ENCODE results near the gene SERPINA12. TPM values are rescaled to one million over a fixed set of nuclear protein-coding genes. Genes with fewer than 3 reads are reported as not detected.

Gene SERPINA12
- total and polyA plus RNA-seq, 4 donors = 0.28 TPM; not detected in 3

DNA sequence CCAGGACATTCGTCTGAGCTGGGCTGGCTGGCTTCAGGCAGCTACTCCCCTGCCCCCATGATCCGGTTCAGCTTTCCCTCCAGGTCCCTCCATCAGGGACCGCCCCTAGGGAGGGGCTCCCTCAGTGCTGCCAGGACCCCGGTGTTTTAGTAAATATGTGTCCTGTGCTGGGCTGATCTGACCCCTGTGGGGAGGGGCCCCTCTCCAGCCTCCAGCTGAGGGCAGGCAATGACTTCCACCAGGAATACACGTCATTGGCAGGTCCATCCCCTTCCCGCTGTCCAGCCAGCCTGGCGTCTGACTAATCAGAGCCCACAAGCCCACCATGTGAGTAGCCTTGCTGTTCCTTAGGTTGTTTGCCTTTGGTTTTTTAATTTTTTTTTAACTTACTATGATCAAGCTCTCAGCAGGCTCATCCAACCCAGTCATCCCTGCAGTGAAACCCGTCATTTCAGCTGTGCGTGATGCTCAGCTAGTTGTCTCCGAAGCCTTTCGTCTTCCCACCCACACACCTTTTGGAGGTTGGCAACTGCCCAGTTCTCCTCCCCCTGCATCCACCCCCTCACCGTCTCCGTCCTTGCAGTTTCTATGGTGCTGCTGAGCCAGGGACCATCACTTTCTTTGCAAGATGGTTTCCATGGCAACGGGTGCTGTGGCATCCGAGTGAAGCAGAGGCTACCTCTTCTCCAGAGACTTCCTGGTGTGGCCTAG lies 36.0 kb upstream of the SERPINA12 start:
- Histone ChIP-seq H3K9me3 (ENCODE audit: control insufficient read depth in 4 of 4, low read length in 3 of 4) (peaks cover 0 to 5% (median 2%) of the 10 kb centered on the region in 4 donors), H3K9ac (ENCODE audit: low read depth in 1 of 2, low read length in 2 of 2) (no peak overlapping the region), H3K27me3 (ENCODE audit: control insufficient read depth in 4 of 4, insufficient read depth in 4 of 4, low read length in 3 of 4) (no peaks in the 10 kb centered on the region), H3K4me3 (ENCODE audit: low read depth in 1 of 3, low read length in 3 of 3) (no peak overlapping the region), H3K27ac (ENCODE audit: low read depth in 1 of 2, low read length in 2 of 2) (no peak overlapping the region), H3K36me3 (ENCODE audit: control insufficient read depth in 4 of 4, insufficient read depth in 3 of 4, low read depth in 1 of 4, low read length in 3 of 4) (no peaks in the 10 kb centered on the region), H3K4me1 (ENCODE audit: control insufficient read depth in 4 of 4, insufficient read depth in 4 of 4, low read length in 3 of 4) (peaks cover 6 to 18% (median 16%) of the 10 kb centered on the region in 4 donors)
- peak; percentile 34 for DNase-seq (ENCODE audit: low spot score)
- TF ChIP-seq RXRA (IDR thresholded peaks at IDR 0.05) (no peak), SP1 (IDR thresholded peaks at IDR 0.05) (no peak), HNF4A (conservative IDR thresholded peaks at IDR 0.05) (no peak), YY1 (IDR thresholded peaks at IDR 0.05) (no peak), TAF1 (conservative IDR thresholded peaks at IDR 0.05) (no peak), EGR1 (IDR thresholded peaks at IDR 0.05; ENCODE audit: low read depth in 2 of 2) (no peak)
- TF ChIP-seq, protein P1, sequence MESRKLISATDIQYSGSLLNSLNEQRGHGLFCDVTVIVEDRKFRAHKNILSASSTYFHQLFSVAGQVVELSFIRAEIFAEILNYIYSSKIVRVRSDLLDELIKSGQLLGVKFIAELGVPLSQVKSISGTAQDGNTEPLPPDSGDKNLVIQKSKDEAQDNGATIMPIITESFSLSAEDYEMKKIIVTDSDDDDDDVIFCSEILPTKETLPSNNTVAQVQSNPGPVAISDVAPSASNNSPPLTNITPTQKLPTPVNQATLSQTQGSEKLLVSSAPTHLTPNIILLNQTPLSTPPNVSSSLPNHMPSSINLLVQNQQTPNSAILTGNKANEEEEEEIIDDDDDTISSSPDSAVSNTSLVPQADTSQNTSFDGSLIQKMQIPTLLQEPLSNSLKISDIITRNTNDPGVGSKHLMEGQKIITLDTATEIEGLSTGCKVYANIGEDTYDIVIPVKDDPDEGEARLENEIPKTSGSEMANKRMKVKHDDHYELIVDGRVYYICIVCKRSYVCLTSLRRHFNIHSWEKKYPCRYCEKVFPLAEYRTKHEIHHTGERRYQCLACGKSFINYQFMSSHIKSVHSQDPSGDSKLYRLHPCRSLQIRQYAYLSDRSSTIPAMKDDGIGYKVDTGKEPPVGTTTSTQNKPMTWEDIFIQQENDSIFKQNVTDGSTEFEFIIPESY (IDR thresholded peaks at IDR 0.05) = no peak
- TF ChIP-seq, protein P2, sequence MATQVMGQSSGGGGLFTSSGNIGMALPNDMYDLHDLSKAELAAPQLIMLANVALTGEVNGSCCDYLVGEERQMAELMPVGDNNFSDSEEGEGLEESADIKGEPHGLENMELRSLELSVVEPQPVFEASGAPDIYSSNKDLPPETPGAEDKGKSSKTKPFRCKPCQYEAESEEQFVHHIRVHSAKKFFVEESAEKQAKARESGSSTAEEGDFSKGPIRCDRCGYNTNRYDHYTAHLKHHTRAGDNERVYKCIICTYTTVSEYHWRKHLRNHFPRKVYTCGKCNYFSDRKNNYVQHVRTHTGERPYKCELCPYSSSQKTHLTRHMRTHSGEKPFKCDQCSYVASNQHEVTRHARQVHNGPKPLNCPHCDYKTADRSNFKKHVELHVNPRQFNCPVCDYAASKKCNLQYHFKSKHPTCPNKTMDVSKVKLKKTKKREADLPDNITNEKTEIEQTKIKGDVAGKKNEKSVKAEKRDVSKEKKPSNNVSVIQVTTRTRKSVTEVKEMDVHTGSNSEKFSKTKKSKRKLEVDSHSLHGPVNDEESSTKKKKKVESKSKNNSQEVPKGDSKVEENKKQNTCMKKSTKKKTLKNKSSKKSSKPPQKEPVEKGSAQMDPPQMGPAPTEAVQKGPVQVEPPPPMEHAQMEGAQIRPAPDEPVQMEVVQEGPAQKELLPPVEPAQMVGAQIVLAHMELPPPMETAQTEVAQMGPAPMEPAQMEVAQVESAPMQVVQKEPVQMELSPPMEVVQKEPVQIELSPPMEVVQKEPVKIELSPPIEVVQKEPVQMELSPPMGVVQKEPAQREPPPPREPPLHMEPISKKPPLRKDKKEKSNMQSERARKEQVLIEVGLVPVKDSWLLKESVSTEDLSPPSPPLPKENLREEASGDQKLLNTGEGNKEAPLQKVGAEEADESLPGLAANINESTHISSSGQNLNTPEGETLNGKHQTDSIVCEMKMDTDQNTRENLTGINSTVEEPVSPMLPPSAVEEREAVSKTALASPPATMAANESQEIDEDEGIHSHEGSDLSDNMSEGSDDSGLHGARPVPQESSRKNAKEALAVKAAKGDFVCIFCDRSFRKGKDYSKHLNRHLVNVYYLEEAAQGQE (IDR thresholded peaks at IDR 0.05) = no peak
- 70% methylated on average over 15 of the region's 15 CpGs for WGBS

DNA sequence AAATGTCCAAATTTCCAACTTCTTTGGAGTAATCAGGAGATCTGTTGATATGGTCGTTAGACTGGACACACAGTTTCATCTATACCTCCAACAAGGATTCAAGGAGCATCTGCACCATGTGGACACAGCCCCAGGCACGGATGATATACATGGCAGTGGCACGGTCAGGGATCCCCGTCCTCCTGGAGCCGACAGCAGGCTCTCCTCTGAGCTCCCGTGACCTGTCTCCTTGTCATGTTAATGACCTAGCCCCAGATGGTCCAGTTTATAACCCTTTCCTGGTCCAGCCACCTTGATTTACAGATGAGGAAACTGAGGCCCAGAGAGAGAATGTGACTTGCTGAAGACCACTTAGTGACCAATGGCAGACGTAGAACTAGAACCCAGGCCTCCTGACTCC lies 35.5 kb upstream of the SERPINA12 start:
- Histone ChIP-seq H3K9me3 (ENCODE audit: control insufficient read depth in 4 of 4, low read length in 3 of 4) (peaks cover 0 to 5% (median 2%) of the 10 kb centered on the region in 4 donors), H3K4me1 (ENCODE audit: control insufficient read depth in 4 of 4, insufficient read depth in 4 of 4, low read length in 3 of 4) (peaks cover 6 to 22% (median 16%) of the 10 kb centered on the region in 4 donors), H3K4me3 (ENCODE audit: low read depth in 1 of 3, low read length in 3 of 3) (no peak overlapping the region), H3K36me3 (ENCODE audit: control insufficient read depth in 4 of 4, insufficient read depth in 3 of 4, low read depth in 1 of 4, low read length in 3 of 4) (no peaks in the 10 kb centered on the region), H3K9ac (ENCODE audit: low read depth in 1 of 2, low read length in 2 of 2) (no peak overlapping the region), H3K27ac (ENCODE audit: low read depth in 1 of 2, low read length in 2 of 2) (no peak overlapping the region), H3K27me3 (ENCODE audit: control insufficient read depth in 4 of 4, insufficient read depth in 4 of 4, low read length in 3 of 4) (no peaks in the 10 kb centered on the region)
- peak; percentile 23 for DNase-seq (ENCODE audit: low spot score)
- WGBS = 80% methylated on average over 7 of the region's 7 CpGs
- TF ChIP-seq HNF4A (conservative IDR thresholded peaks at IDR 0.05) = no peak
- no peak for TF ChIP-seq GABPA (IDR thresholded peaks at IDR 0.05 in 1 of 2, conservative IDR thresholded peaks at IDR 0.05 in 1 of 2)
- no peak for TF ChIP-seq NR2F2 (IDR thresholded peaks at IDR 0.05)
- TF ChIP-seq TAF1 (conservative IDR thresholded peaks at IDR 0.05) = no peak
- TF ChIP-seq, protein P3, sequence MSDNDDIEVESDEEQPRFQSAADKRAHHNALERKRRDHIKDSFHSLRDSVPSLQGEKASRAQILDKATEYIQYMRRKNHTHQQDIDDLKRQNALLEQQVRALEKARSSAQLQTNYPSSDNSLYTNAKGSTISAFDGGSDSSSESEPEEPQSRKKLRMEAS (IDR thresholded peaks at IDR 0.05) = no peak
- no peak for TF ChIP-seq JUND (IDR thresholded peaks at IDR 0.05)
- TF ChIP-seq, protein P1 (IDR thresholded peaks at IDR 0.05) = no peak
